Neutrophil (primary cell): ENCODE results near the gene MACO1.
"Not testable (repeated sequence)": the region's sequence is repeated elsewhere in the genome, so short reads cannot be mapped to it uniquely, and the experiment has no call there.

ENCODE experiments used
- H3K27ac ChIP-seq: fragments of 200-600 bp; sonication (generic); 2 replicates; pipeline ENCODE4 v1.5.1; 2016; ENCODE audit warnings: mild to moderate bottlenecking, moderate library complexity
- H3K27me3 ChIP-seq: fragments of 200-600 bp; sonication (generic); 2 replicates; pipeline ENCODE4 v1.6.0; 2016; ENCODE audit warnings: mild to moderate bottlenecking
- H3K36me3 ChIP-seq: fragments of 200-600 bp; sonication (generic); 2 replicates; pipeline ENCODE4 v1.5.1; 2017
- H3K4me1 ChIP-seq, 2 experiments: fragments of 200-600 bp in 1 of 2; sonication (generic) in 1 of 2; 1 replicate in 1 of 2; 2 replicates in 1 of 2; pipeline versions ENCODE4 v1.5.1 to v1.6.1; 2013 to 2016; ENCODE audit warnings: low read depth in 1 of 2, low read length in 1 of 2, mild to moderate bottlenecking in 1 of 2, moderate library complexity in 1 of 2; ENCODE audit not compliant: control insufficient read depth in 1 of 2, insufficient read depth in 1 of 2
- H3K4me3 ChIP-seq, 2 experiments: fragments of 200-600 bp in 1 of 2; sonication (generic) in 1 of 2; 1 replicate in 1 of 2; 2 replicates in 1 of 2; pipeline ENCODE4 v1.5.1; 2013 to 2016; ENCODE audit warnings: low read depth in 1 of 2, low read length in 1 of 2, mild to moderate bottlenecking in 1 of 2, moderate library complexity in 1 of 2
- H3K9me3 ChIP-seq: fragments of 200-600 bp; sonication (generic); 2 replicates; pipeline ENCODE4 v1.5.1; 2016
- TF ChIP-seq, protein P1 (sequence below): fragments of 200-600 bp; sonication (generic); IDR thresholded peaks from 2 replicates; pipeline ENCODE4 v1.5.1; 2016; ENCODE audit warnings: antibody characterized with exemption

Gene MACO1

DNA sequence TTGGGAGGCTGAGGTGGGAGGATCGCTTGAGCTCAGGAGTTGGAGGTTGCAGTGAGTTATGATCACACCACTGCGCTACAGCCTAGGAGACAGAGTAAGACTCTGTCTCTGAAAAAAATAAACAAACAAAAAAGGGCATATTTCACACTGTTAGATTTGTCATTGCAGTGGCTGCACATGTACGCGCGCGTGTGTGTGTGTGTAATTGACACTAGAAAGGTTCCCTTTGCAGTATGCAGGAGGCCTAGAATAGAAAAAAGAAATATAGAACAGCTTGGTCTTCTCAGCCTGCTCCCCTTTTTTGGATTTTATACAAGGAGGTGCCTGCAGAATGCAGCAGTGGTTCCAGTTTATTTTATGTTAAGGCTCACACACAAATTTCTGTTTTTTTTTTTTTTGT is 8.6 kb downstream of the MACO1 start:
- Histone ChIP-seq H3K27ac (no peak overlapping the region), H3K9me3 (no peaks in the 10 kb centered on the region), H3K4me1 (peaks cover 12 to 18% of the 10 kb centered on the region in 2 experiments), H3K36me3 (no peaks in the 10 kb centered on the region), H3K27me3 (no peaks in the 10 kb centered on the region), H3K4me3 (no peak overlapping the region)
- TF ChIP-seq, protein P1, sequence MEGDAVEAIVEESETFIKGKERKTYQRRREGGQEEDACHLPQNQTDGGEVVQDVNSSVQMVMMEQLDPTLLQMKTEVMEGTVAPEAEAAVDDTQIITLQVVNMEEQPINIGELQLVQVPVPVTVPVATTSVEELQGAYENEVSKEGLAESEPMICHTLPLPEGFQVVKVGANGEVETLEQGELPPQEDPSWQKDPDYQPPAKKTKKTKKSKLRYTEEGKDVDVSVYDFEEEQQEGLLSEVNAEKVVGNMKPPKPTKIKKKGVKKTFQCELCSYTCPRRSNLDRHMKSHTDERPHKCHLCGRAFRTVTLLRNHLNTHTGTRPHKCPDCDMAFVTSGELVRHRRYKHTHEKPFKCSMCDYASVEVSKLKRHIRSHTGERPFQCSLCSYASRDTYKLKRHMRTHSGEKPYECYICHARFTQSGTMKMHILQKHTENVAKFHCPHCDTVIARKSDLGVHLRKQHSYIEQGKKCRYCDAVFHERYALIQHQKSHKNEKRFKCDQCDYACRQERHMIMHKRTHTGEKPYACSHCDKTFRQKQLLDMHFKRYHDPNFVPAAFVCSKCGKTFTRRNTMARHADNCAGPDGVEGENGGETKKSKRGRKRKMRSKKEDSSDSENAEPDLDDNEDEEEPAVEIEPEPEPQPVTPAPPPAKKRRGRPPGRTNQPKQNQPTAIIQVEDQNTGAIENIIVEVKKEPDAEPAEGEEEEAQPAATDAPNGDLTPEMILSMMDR, result no peak

DNA sequence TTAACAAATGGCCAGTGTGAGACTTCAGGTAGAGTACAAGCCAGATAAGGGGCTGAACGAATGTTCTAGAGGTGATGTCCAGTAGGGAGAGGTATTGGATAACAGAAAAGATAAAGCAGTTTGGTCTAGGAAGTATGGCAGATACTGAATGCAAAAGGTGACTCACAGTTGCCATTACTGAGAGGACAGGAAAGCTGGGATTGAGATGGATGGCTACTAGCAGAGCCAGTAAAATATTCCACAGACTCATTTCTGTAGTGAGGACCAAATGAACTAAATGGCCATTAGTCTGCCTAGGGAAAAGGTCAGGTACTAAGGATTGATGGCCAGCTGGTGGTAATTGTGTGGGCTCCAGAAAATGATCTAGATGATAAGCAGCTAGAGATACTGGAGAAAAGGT is 11.5 kb downstream of the MACO1 start:
- H3K36me3 ChIP-seq, result peaks cover 6% of the 10 kb centered on the region
- no peak overlapping the region for H3K27ac ChIP-seq
- no peak overlapping the region for H3K4me3 ChIP-seq
- TF ChIP-seq, protein P1, result no peak
- H3K27me3 ChIP-seq, result no peaks in the 10 kb centered on the region
- no peaks in the 10 kb centered on the region for H3K9me3 ChIP-seq
- no peaks in the 10 kb centered on the region for H3K4me1 ChIP-seq

DNA sequence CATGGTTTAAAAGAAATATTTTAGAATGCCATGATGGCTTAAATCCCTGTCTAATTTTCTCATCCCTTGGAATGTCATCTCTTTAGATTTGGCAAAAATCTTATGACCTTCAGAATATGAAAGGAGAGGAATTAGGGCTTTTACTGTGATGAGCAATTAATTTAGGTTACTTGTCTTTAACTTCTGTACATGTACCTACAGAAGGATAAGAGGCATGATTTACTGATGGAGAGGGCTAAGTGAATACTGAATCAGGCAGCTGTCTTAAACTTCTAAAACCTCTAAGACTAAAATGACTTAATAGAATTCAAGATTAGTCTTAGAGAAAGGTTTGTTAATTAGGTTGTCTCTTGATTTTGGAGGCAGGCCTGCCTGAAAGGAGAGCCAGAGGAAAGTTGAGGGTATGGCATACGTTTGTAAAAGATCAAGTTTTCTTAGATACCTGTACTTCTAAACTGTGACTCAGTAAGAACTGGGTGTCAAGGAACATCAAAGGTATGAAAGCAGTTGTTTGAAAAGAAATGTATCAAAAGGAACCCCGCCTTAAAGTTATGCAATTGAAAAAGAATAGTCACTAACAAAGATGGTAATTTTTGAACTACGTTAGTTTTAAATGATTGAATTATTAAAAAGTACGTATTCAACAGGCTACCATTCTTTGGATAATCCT is 12.5 kb downstream of the MACO1 start:
- Histone ChIP-seq H3K27ac (no peak overlapping the region), H3K36me3 (peaks cover 15% of the 10 kb centered on the region), H3K4me1 (no peaks in the 10 kb centered on the region), H3K4me3 (no peak overlapping the region), H3K9me3 (no peaks in the 10 kb centered on the region), H3K27me3 (no peaks in the 10 kb centered on the region)
- TF ChIP-seq, protein P1, result no peak

DNA sequence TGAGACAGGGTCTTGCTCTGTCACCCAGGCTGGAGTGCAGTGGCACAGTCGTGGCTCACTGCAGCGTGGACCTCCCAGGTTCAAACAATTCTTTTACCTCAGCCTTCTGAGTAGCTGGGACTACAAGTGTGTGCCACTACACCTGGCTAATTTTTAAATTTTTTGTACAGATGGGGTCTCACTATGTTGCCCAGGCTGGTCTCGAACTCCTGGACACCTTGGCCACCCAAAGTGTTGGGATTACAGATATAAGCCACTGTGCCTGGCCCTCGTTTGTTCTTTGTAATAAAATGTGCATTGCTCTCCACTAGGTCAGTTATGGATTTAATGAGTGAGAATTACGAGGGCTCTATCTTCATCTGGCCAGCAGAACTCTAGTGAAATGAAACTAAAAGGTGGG is 13.9 kb downstream of the MACO1 start:
- not testable (repeated sequence) for H3K4me1 ChIP-seq, H3K27ac ChIP-seq, H3K9me3 ChIP-seq, H3K27me3 ChIP-seq, H3K4me3 ChIP-seq
- peaks cover 15% of the 10 kb centered on the region for H3K36me3 ChIP-seq

DNA sequence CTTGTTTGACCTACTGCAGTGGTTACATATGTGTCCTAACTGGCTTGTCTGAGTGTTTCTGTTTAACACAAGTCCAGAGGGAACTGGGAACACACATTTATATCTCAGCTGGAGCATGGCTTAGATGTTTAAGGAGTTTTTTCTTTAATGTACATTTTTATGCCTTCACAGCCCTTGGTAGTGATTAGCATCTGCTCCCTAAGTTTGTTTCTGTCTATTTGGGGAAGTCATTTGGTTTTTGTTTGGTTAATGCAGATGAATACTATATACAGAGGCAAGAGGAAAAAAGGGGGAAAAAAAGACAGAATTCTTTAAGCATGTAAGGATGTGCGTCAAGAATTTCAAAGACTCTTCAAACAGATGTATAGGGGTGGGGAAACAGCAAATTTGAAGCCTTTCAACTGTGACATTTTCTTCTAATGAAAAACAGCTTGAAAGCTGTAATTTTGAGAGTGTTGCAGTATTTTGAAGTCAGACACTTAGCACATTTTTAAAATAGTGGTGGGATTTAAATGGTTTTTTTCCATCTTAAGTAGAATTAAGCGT is 15.4 kb downstream of the MACO1 start:
- H3K27ac ChIP-seq, result no peak overlapping the region
- no peaks in the 10 kb centered on the region for H3K9me3 ChIP-seq
- H3K4me1 ChIP-seq, result no peaks in the 10 kb centered on the region
- no peak overlapping the region for H3K4me3 ChIP-seq
- TF ChIP-seq, protein P1, result no peak
- peaks cover 15% of the 10 kb centered on the region for H3K36me3 ChIP-seq
- H3K27me3 ChIP-seq, result no peaks in the 10 kb centered on the region

DNA sequence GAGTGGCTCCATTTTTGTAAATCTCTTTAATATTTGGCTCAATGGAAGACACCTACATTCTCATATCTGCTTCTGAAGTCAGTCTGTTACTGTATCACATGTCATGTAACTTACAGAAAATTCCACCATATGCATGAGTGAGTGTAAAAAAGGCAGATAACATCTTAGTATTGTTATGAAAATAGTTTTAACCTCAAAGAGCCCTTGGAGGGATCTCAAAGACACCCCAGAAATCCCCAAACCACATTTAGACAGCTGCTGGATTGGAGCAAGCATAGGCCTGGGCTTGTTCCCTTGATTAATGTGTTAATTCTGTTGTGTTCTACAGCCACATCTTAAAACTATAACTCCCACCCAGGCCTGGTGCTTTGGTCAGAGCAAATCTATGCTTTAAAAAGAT is 16.9 kb downstream of the MACO1 start:
- TF ChIP-seq, protein P1, result no peak
- Histone ChIP-seq H3K27me3 (no peaks in the 10 kb centered on the region), H3K4me1 (no peaks in the 10 kb centered on the region), H3K9me3 (no peaks in the 10 kb centered on the region), H3K27ac (no peak overlapping the region), H3K4me3 (no peak overlapping the region), H3K36me3 (peaks cover 15% of the 10 kb centered on the region)
